Epithelial cell of proximal tubule (primary cell): Measurements from ENCODE around the gene ELAVL3. TPM values are rescaled to one million over a fixed set of nuclear protein-coding genes. Genes with fewer than 3 reads are reported as not detected.
"Not testable (repeated sequence)": the region's sequence is repeated elsewhere in the genome, so short reads cannot be mapped to it uniquely, and the experiment has no call there.

ENCODE experiments used
- DNase-seq: peaks from one replicate; pipeline ENCODE4 v3.0.0-alpha.2; 2011; ENCODE audit warnings: low read depth
- H3K4me3 ChIP-seq: 2 replicates; pipeline ENCODE4 v1.5.1; 2011; ENCODE audit warnings: low read depth, mild to moderate bottlenecking, low read length
- total RNA-seq: library from RNA; depleted of rRNA; stranded (reverse); fragments of >200 nt; gene quantifications from 2 replicates; pipeline ENCODE4 v1.2.3, GENCODE V29; 2015
- TF ChIP-seq, protein P1 (sequence below): conservative IDR thresholded peaks from 2 replicates; pipeline ENCODE4 v1.5.1; 2012; ENCODE audit warnings: low read depth, mild to moderate bottlenecking, low read length

Gene ELAVL3
- total RNA-seq, 1 donor from 2014 or later, result not detected

- DNase-seq, result no peak
- H3K4me3 ChIP-seq, result no peak overlapping the region
- TF ChIP-seq, protein P1, sequence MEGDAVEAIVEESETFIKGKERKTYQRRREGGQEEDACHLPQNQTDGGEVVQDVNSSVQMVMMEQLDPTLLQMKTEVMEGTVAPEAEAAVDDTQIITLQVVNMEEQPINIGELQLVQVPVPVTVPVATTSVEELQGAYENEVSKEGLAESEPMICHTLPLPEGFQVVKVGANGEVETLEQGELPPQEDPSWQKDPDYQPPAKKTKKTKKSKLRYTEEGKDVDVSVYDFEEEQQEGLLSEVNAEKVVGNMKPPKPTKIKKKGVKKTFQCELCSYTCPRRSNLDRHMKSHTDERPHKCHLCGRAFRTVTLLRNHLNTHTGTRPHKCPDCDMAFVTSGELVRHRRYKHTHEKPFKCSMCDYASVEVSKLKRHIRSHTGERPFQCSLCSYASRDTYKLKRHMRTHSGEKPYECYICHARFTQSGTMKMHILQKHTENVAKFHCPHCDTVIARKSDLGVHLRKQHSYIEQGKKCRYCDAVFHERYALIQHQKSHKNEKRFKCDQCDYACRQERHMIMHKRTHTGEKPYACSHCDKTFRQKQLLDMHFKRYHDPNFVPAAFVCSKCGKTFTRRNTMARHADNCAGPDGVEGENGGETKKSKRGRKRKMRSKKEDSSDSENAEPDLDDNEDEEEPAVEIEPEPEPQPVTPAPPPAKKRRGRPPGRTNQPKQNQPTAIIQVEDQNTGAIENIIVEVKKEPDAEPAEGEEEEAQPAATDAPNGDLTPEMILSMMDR, result no peak
These were observed 740 bp downstream of the ELAVL3 start for GRCh38 chr19:11479898-11480714.

- no peak overlapping the region for H3K4me3 ChIP-seq
- TF ChIP-seq, protein P1, result no peak
- no peak for DNase-seq
These were observed 1.6 kb downstream of the ELAVL3 start for GRCh38 chr19:11479090-11479897.

GRCh38 chr19:11478167-11479089 is 2.4 kb downstream of the ELAVL3 start:
- no peak for DNase-seq
- H3K4me3 ChIP-seq, result no peak overlapping the region
- TF ChIP-seq, protein P1, result no peak

DNA sequence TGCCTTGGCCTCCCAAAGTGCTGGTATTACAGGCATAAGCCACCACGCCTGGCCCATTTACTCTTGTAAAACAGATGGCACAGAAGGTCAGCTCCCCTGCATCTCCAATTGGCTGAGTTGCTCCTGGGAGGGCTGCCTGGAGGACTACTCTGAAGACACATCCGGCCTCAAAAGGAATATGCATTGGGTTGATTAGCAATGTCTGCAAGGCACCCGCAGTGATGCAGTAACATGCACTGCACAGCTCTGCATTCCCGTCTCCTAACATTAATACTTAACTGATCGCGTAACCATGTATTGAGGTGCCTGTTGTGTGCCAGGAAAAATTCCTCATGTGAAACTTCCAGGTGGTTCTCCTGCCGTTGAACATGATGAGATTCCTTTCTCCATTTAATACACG is 5.0 kb downstream of the ELAVL3 start:
- no peak overlapping the region for H3K4me3 ChIP-seq
- peak; percentile 19 for DNase-seq
- TF ChIP-seq, protein P1, result no peak

DNA sequence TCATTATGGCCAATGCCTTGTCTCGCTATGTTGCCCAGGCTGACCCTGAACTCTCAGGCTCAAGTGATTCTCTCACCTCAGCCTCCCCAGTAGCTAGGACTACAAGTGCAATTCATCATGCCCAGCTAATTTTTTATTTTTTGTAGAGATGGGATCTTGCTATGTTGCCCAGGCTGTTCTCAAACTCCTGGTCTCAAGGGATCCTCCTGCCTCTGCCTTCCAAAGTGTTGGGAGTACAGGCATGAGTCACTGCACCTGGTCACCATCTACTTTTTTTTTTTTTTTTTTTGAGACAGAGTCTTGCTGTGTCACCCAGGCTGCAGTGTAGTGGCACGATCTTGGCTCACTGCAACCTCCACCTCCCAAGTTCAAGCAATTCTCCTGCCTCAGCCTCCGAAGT is 5.5 kb downstream of the ELAVL3 start:
- not testable (repeated sequence) for DNase-seq, H3K4me3 ChIP-seq

DNA sequence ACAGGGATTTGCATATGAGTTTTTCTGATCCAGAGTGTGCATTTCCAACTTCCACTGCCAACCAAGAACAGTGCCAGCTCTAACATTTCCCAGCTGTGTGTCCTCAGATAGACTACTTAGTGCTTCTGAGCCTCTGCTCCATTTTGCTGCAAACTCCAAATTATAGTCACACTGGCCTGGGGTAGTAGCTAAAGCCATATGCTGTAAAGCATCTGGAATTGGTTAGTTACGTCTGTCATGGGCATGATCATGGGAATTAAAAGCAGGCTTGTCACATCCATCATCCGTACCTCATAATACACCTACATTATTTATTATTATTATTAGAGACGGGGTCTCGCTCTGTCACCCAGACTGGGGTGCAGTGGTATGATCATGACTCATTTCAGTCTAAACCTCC is 7.1 kb downstream of the ELAVL3 start:
- DNase-seq, result no peak
- TF ChIP-seq, protein P1, result no peak
- H3K4me3 ChIP-seq, result no peak overlapping the region

DNA sequence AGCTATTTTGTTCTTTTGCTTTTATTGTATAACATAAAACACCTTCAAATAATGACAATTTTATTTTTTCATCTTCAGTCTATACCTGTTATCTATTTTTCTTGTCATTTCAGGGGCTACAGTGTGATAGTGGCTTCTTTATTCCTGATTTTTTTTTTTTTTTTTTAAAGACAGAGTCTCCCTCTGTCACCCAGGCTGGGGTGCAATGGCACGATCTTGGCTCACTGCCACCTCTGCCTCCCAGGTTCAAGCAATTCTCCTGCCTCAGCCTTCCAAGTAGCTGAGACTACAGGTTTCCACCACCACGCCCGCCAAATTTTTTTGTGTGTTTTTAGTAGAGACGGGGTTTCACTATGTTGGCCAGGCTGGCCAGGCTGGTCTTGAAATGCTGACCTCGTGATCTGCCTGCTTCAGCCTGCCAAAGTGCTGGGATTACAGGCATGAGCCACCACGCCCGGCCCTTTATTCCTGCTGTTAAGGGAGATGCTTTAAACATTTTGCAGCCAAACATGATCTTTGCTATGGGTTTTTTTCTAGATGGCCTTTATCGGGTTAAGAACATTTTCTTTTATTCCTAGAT is 12.5 kb downstream of the ELAVL3 start:
- not testable (repeated sequence) for H3K4me3 ChIP-seq, DNase-seq
